GM12878 (cell line): ENCODE measurements around the gene USP34. TPM values are rescaled to one million over a fixed set of nuclear protein-coding genes. Genes with fewer than 3 reads are reported as not detected.

Experiments
- ATAC-seq: fragments of 200-7000 bp; cut with Tn5 transposase; 3 replicates; pipeline ENCODE4 v1.9.1; 2020; ENCODE audit warnings: mild to moderate bottlenecking, moderate library complexity
- BruUV-seq: library from RNA; stranded (reverse); fragments of 400-500 nt; replicated peaks from 2 replicates; lab custom pipeline; 2021; lab: Mats Ljungman, UMichigan
- CTCF ChIA-PET: fragments of 300-600 bp; sonication (Branson Sonifier 250); formaldehyde crosslinking; extraction: SDS; loops from one replicate; lab custom pipeline; 2021; ENCODE audit warnings: inconsistent platforms; lab: Yijun Ruan, JAX
- POLR2A ChIA-PET: fragments of 350-600 bp; formaldehyde crosslinking; extraction: SDS; loops from one replicate; lab custom pipeline; 2021; ENCODE audit warnings: inconsistent platforms; lab: Charles Lee
- RAD21 ChIA-PET: fragments of 300-600 bp; sonication (Branson Sonifier 250); formaldehyde crosslinking; loops from one replicate; lab custom pipeline; 2023; ENCODE audit warnings: antibody characterized with exemption; ENCODE audit not compliant: unreplicated experiment; lab: Charles Lee
- SMC1A ChIA-PET: fragments of 300-600 bp; sonication (Branson Sonifier 250); formaldehyde crosslinking; loops from one replicate; lab custom pipeline; 2023; ENCODE audit not compliant: unreplicated experiment, uncharacterized antibody; lab: Charles Lee
- DNase-seq: peaks from one replicate; pipeline ENCODE4 v3.0.0-alpha.2; 2011; ENCODE audit warnings: low read depth, low spot score
- FAIRE-seq: peaks from 3 replicates; lab custom pipeline; 2011; peaks lifted over from hg19 to GRCh38; lab: Jason Lieb, UNC
- H2AFZ ChIP-seq: 2 replicates; pipeline ENCODE4 v1.6.0; 2011; ENCODE audit warnings: low read depth, low read length, control low read depth; ENCODE audit not compliant: control insufficient read depth
- H3K27ac ChIP-seq: 2 replicates; pipeline ENCODE4 v1.5.1; 2011; ENCODE audit warnings: control low read depth; ENCODE audit not compliant: control insufficient read depth, insufficient read depth
- H3K27me3 ChIP-seq, 2 experiments: replicated peaks in 1 of 2; 2 replicates each; pipeline versions ENCODE4 v1.6.0 to v1.6.1; 2011; ENCODE audit warnings: low read length in 1 of 2; ENCODE audit not compliant: control insufficient read depth in 2 of 2, insufficient read depth in 2 of 2
- H3K36me3 ChIP-seq, 2 experiments: 2 replicates each; pipeline ENCODE4 v1.5.1; 2011; ENCODE audit warnings: low read length in 1 of 2; ENCODE audit not compliant: control insufficient read depth in 2 of 2, insufficient read depth in 2 of 2
- H3K4me1 ChIP-seq: 2 replicates; pipeline ENCODE4 v1.6.1; 2011; ENCODE audit warnings: mild to moderate bottlenecking, low read length, moderate library complexity, mixed read lengths; ENCODE audit not compliant: control insufficient read depth, insufficient read depth
- H3K4me2 ChIP-seq: 2 replicates; pipeline ENCODE4 v1.6.0; 2011; ENCODE audit warnings: control low read depth; ENCODE audit not compliant: control insufficient read depth, insufficient read depth
- H3K4me3 ChIP-seq: fragments of 200-600 bp; sonication (generic); 2 replicates; pipeline ENCODE4 v1.5.1; 2016
- H3K79me2 ChIP-seq: 2 replicates; pipeline ENCODE4 v1.6.0; 2011; ENCODE audit warnings: low read length; ENCODE audit not compliant: control insufficient read depth, insufficient read depth
- H3K9ac ChIP-seq: 2 replicates; pipeline ENCODE4 v1.8.0; 2011; ENCODE audit warnings: low read length, control low read depth, mixed read lengths; ENCODE audit not compliant: control insufficient read depth, insufficient read depth
- H3K9me3 ChIP-seq: replicated peaks from 3 replicates; pipeline ENCODE4 v1.5.1; 2011; ENCODE audit warnings: mild to moderate bottlenecking, low read length; ENCODE audit not compliant: control insufficient read depth, insufficient read depth
- H4K20me1 ChIP-seq: 2 replicates; pipeline ENCODE4 v1.6.0; 2011; ENCODE audit not compliant: control insufficient read depth, insufficient read depth
- CREB1 ChIP-seq: IDR thresholded peaks from 2 replicates; pipeline ENCODE4 v1.6.1; 2012; ENCODE audit warnings: low read depth, mild to moderate bottlenecking, inconsistent platforms
- FOS ChIP-seq: IDR thresholded peaks from 3 replicates; pipeline ENCODE4 v1.6.1; 2011; ENCODE audit warnings: borderline replicate concordance; ENCODE audit not compliant: insufficient read length; ENCODE audit errors: extremely low read depth
- FOXM1 ChIP-seq: IDR thresholded peaks from 2 replicates; pipeline ENCODE4 v1.6.1; 2012; ENCODE audit warnings: low read depth, mild to moderate bottlenecking, inconsistent platforms, low read length, moderate library complexity
- MEF2B ChIP-seq: fragments of 450-650 bp; IDR thresholded peaks from 2 replicates; pipeline ENCODE4 v1.6.1; 2018; ENCODE audit warnings: mild to moderate bottlenecking, moderate library complexity; ENCODE audit not compliant: partially characterized antibody, poor library complexity, severe bottlenecking
- MLLT1 ChIP-seq: fragments of 450-650 bp; IDR thresholded peaks from 2 replicates; pipeline ENCODE4 v1.6.1; 2016; ENCODE audit warnings: mild to moderate bottlenecking
- MYB ChIP-seq: fragments of 150-350 bp; IDR thresholded peaks from 2 replicates; pipeline ENCODE4 v1.6.1; 2014; ENCODE audit warnings: mild to moderate bottlenecking, low read depth, low read length, borderline replicate concordance
- NFYB ChIP-seq: IDR thresholded peaks from 2 replicates; pipeline ENCODE4 v1.6.1; 2011; ENCODE audit warnings: low read depth, mild to moderate bottlenecking, low read length, improper control_type of control experiment, moderate library complexity; ENCODE audit not compliant: insufficient read depth
- POLR2AphosphoS5 ChIP-seq: IDR thresholded peaks from 2 replicates; pipeline ENCODE4 v1.6.1; 2011; ENCODE audit warnings: mild to moderate bottlenecking, low read length, inconsistent platforms
- POU2F2 ChIP-seq: IDR thresholded peaks from 3 replicates; pipeline ENCODE4 v1.6.1; 2011; ENCODE audit warnings: low read depth, mild to moderate bottlenecking, low read length, borderline replicate concordance
- RCOR1 ChIP-seq: conservative IDR thresholded peaks from 2 replicates; pipeline ENCODE4 v1.6.1; 2012; ENCODE audit warnings: low read depth, low read length, improper control_type of control experiment
- RUNX3 ChIP-seq: IDR thresholded peaks from 2 replicates; pipeline ENCODE4 v1.6.1; 2012; ENCODE audit warnings: low read length, inconsistent platforms
- SMC3 ChIP-seq: IDR thresholded peaks from 2 replicates; pipeline ENCODE4 v1.6.1; 2011; ENCODE audit warnings: low read length, improper control_type of control experiment, borderline replicate concordance
- SUPT20H ChIP-seq: IDR thresholded peaks from 2 replicates; pipeline ENCODE4 v1.6.1; 2011; ENCODE audit warnings: low read depth, mild to moderate bottlenecking, low read length, moderate library complexity, borderline replicate concordance; ENCODE audit not compliant: control insufficient read depth
- TCF3 ChIP-seq: IDR thresholded peaks from 2 replicates; pipeline ENCODE4 v1.6.1; 2012; ENCODE audit warnings: low read depth, mild to moderate bottlenecking, low read length, borderline replicate concordance; ENCODE audit not compliant: insufficient read depth
- WGBS: methylation state at CpG from one replicate; pipeline ENCODE4 v1.1.6; 2016; ENCODE audit warnings: low lambda C conversion rate; ENCODE audit not compliant: insufficient replicate concordance, insufficient coverage; ENCODE audit errors: missing lambda C conversion rate; 5-methylcytosine and 5-hydroxymethylcytosine counted together
- in situ Hi-C: fragments of 300-500 bp; cut with MboI; formaldehyde crosslinking; loops from 9 replicates; pipeline ENCODE4 v1.14.3; 2018; ENCODE audit warnings: mixed read lengths
- intact Hi-C: fragments of 100-400 bp; cut with micrococcal nuclease; formaldehyde crosslinking; loops from one replicate; pipeline ENCODE4 v1.14.2; 2022; ENCODE audit not compliant: unreplicated experiment
- polyA plus RNA-seq, 11 experiments: library from polyadenylated mRNA; depleted of rRNA in 4 of 11; unstranded in 6 of 11; stranded (reverse) in 5 of 11; fragments of >200 nt; fragmentation: Nextera tagmentation in 4 of 11; fragmentation: Illumina TruSeq in 1 of 11; extraction: Ambion mirVana in 4 of 11; extraction: Trizol in 1 of 11; gene quantifications; 1 replicate in 1 of 11; 2 replicates in 10 of 11; pipeline versions ENCODE4 v1.2.1 to v1.2.3, GENCODE V29; 2011 to 2016; ENCODE audit warnings: inconsistent platforms in 2 of 11, missing spikeins in 2 of 11, low read depth in 1 of 11
- total RNA-seq, 4 experiments: library from RNA; depleted of rRNA in 3 of 4; stranded (reverse); fragments of >200 nt in 3 of 4; fragmentation: Illumina TruSeq in 1 of 4; extraction: Trizol in 1 of 4; gene quantifications; 2 replicates each; pipeline versions ENCODE4 v1.2.1 to v1.2.3, GENCODE V29; 2013 to 2021
- TF ChIP-seq, protein P1 (sequence below): fragments of 450-650 bp; IDR thresholded peaks from 2 replicates; pipeline ENCODE4 v1.6.1; 2017; ENCODE audit warnings: mild to moderate bottlenecking

Gene USP34
- total and polyA plus RNA-seq, 10 of the 15 experiments (the other 5 are each of a cell fraction or from before 2014, with no cell fraction given) = 26.2 to 106 (median 62.1) TPM

- intact Hi-C loops (no loop called here), in situ Hi-C loops (no loop called here)
- RAD21 ChIA-PET = no interaction called here
- ATAC-seq = peak; percentile 30; the same call in 2 of the 3 replicates
- no peaks in the 10 kb centered on the region for H3K79me2 ChIP-seq
- FAIRE-seq = no peak
- POLR2A ChIA-PET = no interaction called here
- 81% methylated on average over 3 of the region's 3 CpGs for WGBS
- CTCF ChIA-PET = no interaction called here
- no TSS peak for BruUV-seq
- H3K9ac ChIP-seq = no peak overlapping the region
- TF ChIP-seq TCF3 (no peak), NFYB (no peak), RCOR1 (no peak), SMC3 (no peak), POU2F2 (no peak), CREB1 (no peak), MLLT1 (no peak), FOS (no peak), RUNX3 (no peak), MYB (no peak), FOXM1 (no peak), POLR2AphosphoS5 (no peak), MEF2B (no peak), SUPT20H (no peak)
- TF ChIP-seq, protein P1, sequence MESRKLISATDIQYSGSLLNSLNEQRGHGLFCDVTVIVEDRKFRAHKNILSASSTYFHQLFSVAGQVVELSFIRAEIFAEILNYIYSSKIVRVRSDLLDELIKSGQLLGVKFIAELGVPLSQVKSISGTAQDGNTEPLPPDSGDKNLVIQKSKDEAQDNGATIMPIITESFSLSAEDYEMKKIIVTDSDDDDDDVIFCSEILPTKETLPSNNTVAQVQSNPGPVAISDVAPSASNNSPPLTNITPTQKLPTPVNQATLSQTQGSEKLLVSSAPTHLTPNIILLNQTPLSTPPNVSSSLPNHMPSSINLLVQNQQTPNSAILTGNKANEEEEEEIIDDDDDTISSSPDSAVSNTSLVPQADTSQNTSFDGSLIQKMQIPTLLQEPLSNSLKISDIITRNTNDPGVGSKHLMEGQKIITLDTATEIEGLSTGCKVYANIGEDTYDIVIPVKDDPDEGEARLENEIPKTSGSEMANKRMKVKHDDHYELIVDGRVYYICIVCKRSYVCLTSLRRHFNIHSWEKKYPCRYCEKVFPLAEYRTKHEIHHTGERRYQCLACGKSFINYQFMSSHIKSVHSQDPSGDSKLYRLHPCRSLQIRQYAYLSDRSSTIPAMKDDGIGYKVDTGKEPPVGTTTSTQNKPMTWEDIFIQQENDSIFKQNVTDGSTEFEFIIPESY = no peak
- SMC1A ChIA-PET = no interaction called here
- H2AFZ ChIP-seq = no peak overlapping the region
- no peak overlapping the region for H3K27ac ChIP-seq
- no peaks in the 10 kb centered on the region for H3K9me3 ChIP-seq
- H3K36me3 ChIP-seq = peaks cover 0 to 24% of the 10 kb centered on the region in 2 experiments; a peak in 3 of 4 replicates
- no peak overlapping the region for H3K4me3 ChIP-seq
- H3K4me1 ChIP-seq = no peaks in the 10 kb centered on the region
- no peaks in the 10 kb centered on the region for H3K27me3 ChIP-seq
- no peak overlapping the region for H3K4me2 ChIP-seq
- H4K20me1 ChIP-seq = no peaks in the 10 kb centered on the region
- no peak for DNase-seq
Measured at GRCh38 chr2:61327173-61327572, 143.7 kb downstream of the USP34 start.
